Duodenal mucosa (tissue), 2 donors: ENCODE measurements around the gene PLEKHG5.
"Not testable (repeated sequence)": the region's sequence is repeated elsewhere in the genome, so short reads cannot be mapped to it uniquely, and the experiment has no call there.

ENCODE experiments used
- H3K27ac ChIP-seq: one replicate; pipeline ENCODE4 v1.7.0; 2013; ENCODE audit warnings: low read depth, low read length
- H3K27me3 ChIP-seq, 2 donors: one replicate each; pipeline ENCODE4 v1.7.0; 2013; ENCODE audit warnings: low read length in 2 of 2, control low read depth in 1 of 2; ENCODE audit not compliant: insufficient read depth in 2 of 2, control insufficient read depth in 1 of 2
- H3K36me3 ChIP-seq, 2 donors: one replicate each; pipeline ENCODE4 v1.7.0; 2013; ENCODE audit warnings: low read length in 2 of 2, control low read depth in 1 of 2; ENCODE audit not compliant: insufficient read depth in 2 of 2, control insufficient read depth in 1 of 2
- H3K4me1 ChIP-seq, 2 donors: one replicate each; pipeline ENCODE4 v1.7.0; 2013; ENCODE audit warnings: low read length in 2 of 2, control low read depth in 1 of 2; ENCODE audit not compliant: insufficient read depth in 2 of 2, control insufficient read depth in 1 of 2
- H3K4me3 ChIP-seq, 2 donors: one replicate each; pipeline ENCODE4 v1.7.0; 2013; ENCODE audit warnings: low read length in 2 of 2, low read depth in 1 of 2
- H3K9ac ChIP-seq, 2 donors: one replicate each; pipeline ENCODE4 v1.7.0; 2013; ENCODE audit warnings: low read length in 2 of 2, low read depth in 1 of 2
- H3K9me3 ChIP-seq, 2 donors: one replicate each; pipeline ENCODE4 v1.7.0; 2013; ENCODE audit warnings: low read length in 2 of 2, control low read depth in 1 of 2; ENCODE audit not compliant: control insufficient read depth in 1 of 2

Gene PLEKHG5

DNA sequence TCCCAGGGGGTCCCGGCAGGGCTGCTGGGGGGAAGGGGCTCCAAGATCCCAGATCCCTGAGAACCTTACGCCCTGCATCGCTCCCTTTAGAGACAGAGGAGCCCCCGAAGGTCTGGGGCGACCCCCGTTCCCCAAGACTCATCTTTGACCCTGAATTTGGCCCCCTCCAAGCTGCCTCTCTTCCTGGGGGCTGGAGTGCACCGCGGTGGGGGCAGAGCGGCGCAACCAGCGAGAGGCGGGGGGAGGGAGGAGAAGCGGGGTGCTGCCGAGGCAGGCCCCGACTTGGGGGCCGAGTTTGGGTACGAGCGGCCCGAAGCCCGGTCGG is 5.4 kb upstream of the PLEKHG5 start:
- no peak overlapping the region for H3K9ac ChIP-seq
- no peaks in the 10 kb centered on the region for H3K36me3 ChIP-seq
- peaks cover 3 to 4% of the 10 kb centered on the region in 2 donors for H3K4me1 ChIP-seq
- H3K27ac ChIP-seq, result no peak overlapping the region
- peak overlapping the region; percentile 36 to 43 for H3K4me3 ChIP-seq
- H3K27me3 ChIP-seq, result peaks cover 22 to 27% of the 10 kb centered on the region in 2 donors
- no peaks in the 10 kb centered on the region for H3K9me3 ChIP-seq

DNA sequence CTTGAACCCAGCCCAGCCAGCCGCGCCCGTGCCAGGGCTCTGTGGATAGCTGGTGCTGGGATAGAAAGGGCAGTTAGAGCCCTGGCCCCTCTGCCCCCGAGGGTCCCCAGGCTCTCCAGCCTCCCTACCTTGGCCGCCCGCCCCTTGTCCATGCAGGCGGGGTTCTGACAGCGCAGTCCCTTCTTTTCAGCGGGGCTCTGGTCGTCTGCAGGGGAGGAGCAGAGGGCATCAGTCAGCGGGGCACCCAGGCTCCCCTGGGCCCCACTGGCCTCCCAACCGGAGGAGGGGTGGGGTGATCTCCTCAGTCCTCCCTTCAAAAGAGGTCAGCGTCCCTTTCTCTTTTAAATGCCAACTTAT is 4.9 kb upstream of the PLEKHG5 start:
- H3K9ac ChIP-seq, result no peak overlapping the region
- no peaks in the 10 kb centered on the region for H3K36me3 ChIP-seq
- peaks cover 22 to 27% of the 10 kb centered on the region in 2 donors for H3K27me3 ChIP-seq
- peaks cover 8 to 9% of the 10 kb centered on the region in 2 donors for H3K4me1 ChIP-seq
- H3K9me3 ChIP-seq, result no peaks in the 10 kb centered on the region
- H3K4me3 ChIP-seq, result peak overlapping the region in 1 of 2 donors; percentile 43
- H3K27ac ChIP-seq, result no peak overlapping the region

- Histone ChIP-seq H3K27ac (no peak overlapping the region), H3K9ac (no peak overlapping the region), H3K4me3 (no peak overlapping the region)
These were observed 4.3 kb upstream of the PLEKHG5 start for GRCh38 chr1:6495540-6496364.

DNA sequence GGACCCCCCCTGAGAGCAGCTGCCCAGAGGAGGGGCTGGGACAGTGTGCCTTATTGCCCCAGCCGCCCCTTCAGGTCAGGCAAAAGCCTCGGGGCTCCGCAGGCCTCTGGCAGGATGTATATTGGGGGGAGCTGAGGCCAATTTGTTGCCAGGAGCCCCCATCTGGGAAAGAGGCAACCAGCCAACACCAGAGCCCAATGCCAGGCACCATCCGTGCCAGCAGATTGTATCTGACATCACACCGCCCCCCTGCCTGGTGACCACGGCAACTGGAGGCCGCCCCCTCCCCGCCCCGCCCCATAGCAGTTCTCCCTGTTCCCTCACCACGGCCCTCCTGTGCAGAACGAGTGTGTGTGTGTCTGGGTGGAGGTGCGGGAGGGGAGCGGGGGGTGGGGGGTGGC is 3.6 kb upstream of the PLEKHG5 start:
- no peak overlapping the region for H3K4me3 ChIP-seq
- H3K27ac ChIP-seq, result no peak overlapping the region

More at GRCh38 chr1:6495540-6496364, 4.3 kb upstream of the PLEKHG5 start:
- Histone ChIP-seq H3K4me1 (peaks cover 10 to 13% of the 10 kb centered on the region in 2 donors), H3K36me3 (no peaks in the 10 kb centered on the region), H3K27me3 (peaks cover 22 to 23% of the 10 kb centered on the region in 2 donors), H3K9me3 (no peaks in the 10 kb centered on the region)

GRCh38 chr1:6494627-6495026 is 3.2 kb upstream of the PLEKHG5 start:
- Histone ChIP-seq H3K27me3 (peaks cover 22 to 23% of the 10 kb centered on the region in 2 donors), H3K27ac (no peak overlapping the region), H3K4me3 (no peak overlapping the region), H3K9ac (no peak overlapping the region), H3K4me1 (peaks cover 10 to 20% of the 10 kb centered on the region in 2 donors), H3K36me3 (no peaks in the 10 kb centered on the region), H3K9me3 (no peaks in the 10 kb centered on the region)

More for the DNA sequence above, 3.6 kb upstream of the PLEKHG5 start:
- no peaks in the 10 kb centered on the region for H3K9me3 ChIP-seq
- H3K36me3 ChIP-seq, result no peaks in the 10 kb centered on the region
- H3K4me1 ChIP-seq, result peaks cover 10 to 17% of the 10 kb centered on the region in 2 donors
- no peak overlapping the region for H3K9ac ChIP-seq
- peaks cover 22 to 23% of the 10 kb centered on the region in 2 donors for H3K27me3 ChIP-seq

DNA sequence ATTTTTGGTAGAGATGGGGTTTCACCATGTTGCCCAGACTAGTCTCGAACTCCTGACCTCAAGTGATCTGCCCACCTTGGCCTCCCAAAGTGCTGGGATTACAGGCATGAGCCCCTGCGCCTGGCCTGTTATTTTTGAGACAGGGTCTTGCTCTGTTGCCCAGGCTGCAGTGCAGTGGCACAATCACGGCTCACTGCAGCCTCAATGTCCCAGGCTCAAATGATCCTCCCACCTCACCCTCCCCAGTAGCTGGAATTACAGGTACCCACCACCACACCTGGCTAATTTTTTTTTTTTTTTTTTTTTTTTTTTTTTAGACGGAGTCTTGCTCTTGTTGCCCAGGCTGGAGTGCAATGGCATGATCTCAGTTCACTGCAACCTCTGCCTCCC is 2.4 kb upstream of the PLEKHG5 start:
- not testable (repeated sequence) for H3K9me3 ChIP-seq, H3K9ac ChIP-seq, H3K27ac ChIP-seq, H3K4me3 ChIP-seq, H3K36me3 ChIP-seq
- Histone ChIP-seq H3K27me3 (peaks cover 20 to 22% of the 10 kb centered on the region in 2 donors), H3K4me1 (peaks cover 10 to 26% of the 10 kb centered on the region in 2 donors)

DNA sequence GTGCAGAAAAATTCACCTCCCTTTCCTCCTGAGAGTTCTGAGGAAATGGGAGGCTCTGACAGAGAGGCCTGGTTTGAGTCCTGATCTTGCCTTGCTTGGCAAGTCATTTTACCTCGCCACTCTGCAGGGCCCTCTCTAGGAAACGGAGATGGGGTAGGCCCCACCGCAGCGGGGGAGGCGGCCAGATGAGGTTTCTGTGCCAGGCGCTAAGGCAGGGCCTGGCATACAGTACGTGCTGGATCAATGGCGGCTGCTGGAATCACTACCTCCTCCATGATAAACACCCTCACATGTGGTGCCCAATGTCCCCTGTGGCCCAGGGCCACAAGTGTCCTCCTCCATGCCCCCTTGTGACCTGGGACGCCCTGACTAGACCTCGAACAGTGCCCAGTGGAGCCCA is 499 bp upstream of the PLEKHG5 start:
- peaks cover 12 to 17% of the 10 kb centered on the region in 2 donors for H3K27me3 ChIP-seq
- H3K27ac ChIP-seq, result no peak overlapping the region
- no peaks in the 10 kb centered on the region for H3K9me3 ChIP-seq
- no peaks in the 10 kb centered on the region for H3K36me3 ChIP-seq
- no peak overlapping the region for H3K9ac ChIP-seq
- peaks cover 7 to 23% of the 10 kb centered on the region in 2 donors for H3K4me1 ChIP-seq
- no peak overlapping the region for H3K4me3 ChIP-seq

DNA sequence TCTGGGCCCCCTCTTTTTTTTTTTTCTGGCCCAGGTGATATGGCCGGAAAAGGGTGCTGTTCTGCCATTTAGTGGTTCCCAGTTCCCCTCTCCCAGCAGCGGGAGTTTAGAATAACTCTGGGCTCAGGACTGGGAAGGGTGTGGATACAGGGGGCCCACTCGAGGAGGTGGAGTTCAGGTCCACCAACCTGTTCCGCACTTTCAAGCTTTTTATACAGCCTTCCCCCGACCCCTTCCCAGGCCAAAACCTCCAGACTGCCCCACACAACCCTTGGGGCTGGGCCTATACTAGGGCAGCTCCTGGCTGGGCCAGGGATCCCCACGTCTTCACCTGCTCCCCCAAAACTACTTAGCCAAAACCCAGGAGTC is 402 bp downstream of the PLEKHG5 start:
- Histone ChIP-seq H3K4me1 (peaks cover 9 to 26% of the 10 kb centered on the region in 2 donors), H3K9me3 (no peaks in the 10 kb centered on the region), H3K4me3 (peak overlapping the region; percentile 80 to 82), H3K9ac (peak overlapping the region; percentile 60 to 69), H3K36me3 (no peaks in the 10 kb centered on the region), H3K27me3 (peaks cover 6 to 12% of the 10 kb centered on the region in 2 donors), H3K27ac (no peak overlapping the region)

- Histone ChIP-seq H3K27me3 (peaks cover 4 to 10% of the 10 kb centered on the region in 2 donors), H3K4me1 (peaks cover 11 to 28% of the 10 kb centered on the region in 2 donors), H3K9me3 (no peaks in the 10 kb centered on the region), H3K9ac (peak overlapping the region; percentile 60 to 69), H3K27ac (no peak overlapping the region), H3K36me3 (no peaks in the 10 kb centered on the region), H3K4me3 (peak overlapping the region; percentile 80 to 82)
These were observed 1.0 kb downstream of the PLEKHG5 start for GRCh38 chr1:6490181-6491080.

DNA sequence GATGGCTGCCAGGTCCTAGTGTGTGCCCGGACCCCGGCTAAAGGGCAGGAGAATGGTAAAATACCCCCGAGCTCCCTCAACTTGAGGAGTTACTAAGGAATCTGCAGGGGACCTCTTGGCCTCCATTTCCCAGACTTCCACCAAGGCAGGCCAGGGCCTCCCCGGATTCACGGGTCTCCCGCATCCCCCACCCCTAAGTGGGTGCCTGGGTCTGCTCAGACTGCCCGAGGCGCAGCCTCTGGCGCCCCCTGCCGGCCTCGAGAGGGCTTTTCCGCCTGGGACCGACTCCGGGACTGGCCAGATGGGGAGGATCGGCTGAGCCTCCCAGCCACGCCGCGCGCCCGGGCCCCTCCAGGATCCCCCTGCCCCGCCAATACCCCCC is 1.7 kb downstream of the PLEKHG5 start:
- H3K9me3 ChIP-seq, result no peaks in the 10 kb centered on the region
- H3K36me3 ChIP-seq, result no peaks in the 10 kb centered on the region
- peaks cover 10 to 12% of the 10 kb centered on the region in 2 donors for H3K27me3 ChIP-seq
- H3K9ac ChIP-seq, result peak overlapping the region; percentile 57 to 69
- no peak overlapping the region for H3K27ac ChIP-seq
- H3K4me3 ChIP-seq, result peak overlapping the region; percentile 80 to 82
- H3K4me1 ChIP-seq, result peaks cover 11 to 28% of the 10 kb centered on the region in 2 donors
